ENCODE measurements around the gene IGSF21.

The IGSF21 gene

DNA sequence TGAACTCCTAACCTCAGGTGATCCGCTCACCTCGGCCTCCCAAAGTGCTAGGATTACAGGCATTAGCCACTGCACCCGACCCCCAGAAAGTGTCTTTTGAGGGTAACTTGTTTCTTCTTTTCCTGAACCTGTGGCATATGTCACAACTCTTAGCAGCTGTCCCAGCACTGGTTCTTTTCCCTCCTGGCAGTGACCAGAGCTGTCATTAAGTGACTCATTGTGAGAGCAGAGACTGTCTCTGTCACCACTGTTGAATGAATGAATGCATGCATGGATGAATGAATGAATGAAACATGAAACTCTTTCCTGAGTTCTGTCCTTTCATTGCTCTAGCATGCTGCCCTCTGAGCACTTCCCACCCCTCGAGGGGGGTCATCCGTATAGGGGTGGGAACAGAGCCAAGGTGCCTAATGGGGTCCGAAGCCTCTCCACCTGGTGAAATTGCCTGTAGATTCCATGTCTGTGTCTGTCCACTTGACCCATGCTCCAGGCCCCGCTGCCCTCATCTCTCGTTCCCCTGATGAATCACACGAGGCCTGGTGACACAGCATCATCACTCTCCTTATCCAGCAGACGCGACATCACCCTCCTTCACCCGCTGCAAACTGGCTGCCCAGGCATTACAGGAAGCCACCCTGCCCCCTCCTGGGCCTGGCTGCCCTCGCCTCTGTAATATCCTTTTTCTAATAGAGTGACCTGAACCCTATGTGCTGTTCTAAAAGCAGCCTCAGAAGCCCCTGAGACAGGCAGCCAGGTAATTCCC is 75.0 kb downstream of the IGSF21 start:
- peak; percentile 85 to 86 for DNase-seq

DNA sequence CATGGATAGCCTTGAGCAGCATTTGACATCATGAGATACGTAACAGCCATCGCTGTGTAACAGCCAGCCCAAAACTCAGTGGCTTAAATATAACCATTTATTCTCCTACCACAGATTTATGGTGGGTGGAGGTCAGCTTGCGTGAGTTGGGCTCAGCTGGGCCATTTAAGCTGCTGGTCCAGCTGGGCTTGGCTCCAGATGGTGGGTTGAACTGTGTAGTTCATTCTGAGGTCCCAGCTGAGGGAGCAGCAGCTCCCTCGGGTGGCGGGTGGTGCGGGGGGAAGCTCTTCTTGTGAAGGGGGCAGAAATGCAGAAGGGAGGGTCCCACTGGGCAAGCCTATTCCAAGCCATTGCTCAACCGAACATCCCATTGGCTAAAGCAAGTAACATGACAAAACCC is 75.9 kb downstream of the IGSF21 start:
- DNase-seq: peak; percentile 74 to 79

- no peak for DNase-seq
Measured at GRCh38 chr1:18187054-18187453, 79.5 kb downstream of the IGSF21 start.

- no peak for DNase-seq
Measured at GRCh38 chr1:18188820-18189517, 81.4 kb downstream of the IGSF21 start.

GRCh38 chr1:18190598-18190997 is 83.0 kb downstream of the IGSF21 start:
- no peak for DNase-seq

DNA sequence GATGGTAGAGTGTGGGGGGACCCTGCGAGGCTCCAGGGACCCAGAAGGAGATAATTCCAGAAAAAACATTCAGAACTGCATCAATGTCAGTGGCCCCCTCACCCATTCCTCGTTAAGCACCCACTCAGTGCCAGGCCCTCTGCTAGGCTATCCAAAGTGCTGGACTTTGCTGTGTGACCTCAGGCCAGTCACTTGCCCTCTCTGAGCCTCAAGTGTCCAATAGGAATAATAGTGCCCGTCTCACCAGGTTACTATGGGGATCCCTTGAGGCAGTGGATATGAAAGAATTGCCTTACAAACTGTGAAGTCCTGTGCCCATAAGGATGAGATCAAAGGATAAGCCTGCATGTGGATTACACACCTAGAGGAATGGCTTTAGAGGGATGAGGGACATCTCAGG is 83.4 kb downstream of the IGSF21 start:
- DNase-seq: no peak

DNA sequence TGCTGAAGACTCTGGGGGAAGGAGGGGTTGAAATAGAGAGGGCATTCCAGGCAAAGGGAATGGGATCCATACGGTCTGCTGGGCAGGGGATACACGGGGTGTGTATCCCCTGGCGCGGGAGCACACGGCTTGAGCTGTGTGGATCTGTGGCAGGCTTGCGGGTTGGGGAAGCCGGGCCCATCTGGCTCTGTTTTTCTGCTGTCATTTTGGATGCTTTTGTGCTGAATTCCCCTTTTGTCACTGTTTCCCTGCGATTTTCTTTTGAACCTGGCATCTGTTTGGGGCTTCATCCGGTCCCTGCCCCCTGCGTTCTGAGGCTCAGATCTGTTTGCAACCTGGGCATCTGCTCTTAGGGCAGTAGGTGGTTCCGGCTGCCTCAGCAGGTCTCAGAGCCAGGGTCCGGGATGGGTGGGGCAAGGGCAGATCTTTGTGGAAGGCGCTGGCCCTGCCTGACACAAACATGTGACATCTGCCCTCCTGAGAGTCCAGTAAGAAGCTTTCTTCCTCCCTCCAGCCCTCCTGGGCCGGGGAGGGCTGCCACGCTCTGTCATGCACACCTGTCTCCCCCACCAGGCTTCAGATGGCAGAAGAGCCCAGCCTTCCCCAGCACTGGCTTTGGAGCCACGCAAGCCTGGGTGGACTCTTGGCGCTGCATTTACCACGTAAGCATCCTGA is 84.0 kb downstream of the IGSF21 start:
- DNase-seq: no peak

GRCh38 chr1:18192182-18192581 is 84.6 kb downstream of the IGSF21 start:
- no peak for DNase-seq

GRCh38 chr1:18192974-18193373 is 85.4 kb downstream of the IGSF21 start:
- no peak for DNase-seq

GRCh38 chr1:18197299-18197698 is 89.7 kb downstream of the IGSF21 start:
- DNase-seq: no peak

- no peak for DNase-seq
Measured at GRCh38 chr1:18198260-18198659, 90.7 kb downstream of the IGSF21 start.

DNA sequence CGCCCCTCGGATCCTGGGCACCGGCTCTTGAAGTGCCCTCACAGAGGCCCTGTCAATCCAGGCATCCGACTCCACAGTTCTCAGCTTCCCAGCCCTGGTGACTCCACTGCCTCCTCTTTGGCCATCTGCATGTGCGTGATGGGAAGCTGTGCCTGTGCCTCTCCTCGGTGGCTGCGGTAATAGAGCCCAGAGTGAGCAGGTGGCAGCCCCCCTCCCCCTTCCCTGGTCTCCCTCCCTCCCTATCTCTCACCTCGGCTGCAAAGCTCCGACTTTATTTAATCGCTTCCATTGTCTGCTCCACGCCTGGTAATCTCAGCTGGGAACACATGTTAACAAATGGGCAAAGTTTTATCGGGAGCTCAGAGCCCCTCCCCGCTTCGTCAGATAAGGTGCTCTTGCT is 91.9 kb downstream of the IGSF21 start:
- DNase-seq: peak; percentile 78 to 84

GRCh38 chr1:18200136-18200717 is 92.6 kb downstream of the IGSF21 start:
- no peak for DNase-seq

DNA sequence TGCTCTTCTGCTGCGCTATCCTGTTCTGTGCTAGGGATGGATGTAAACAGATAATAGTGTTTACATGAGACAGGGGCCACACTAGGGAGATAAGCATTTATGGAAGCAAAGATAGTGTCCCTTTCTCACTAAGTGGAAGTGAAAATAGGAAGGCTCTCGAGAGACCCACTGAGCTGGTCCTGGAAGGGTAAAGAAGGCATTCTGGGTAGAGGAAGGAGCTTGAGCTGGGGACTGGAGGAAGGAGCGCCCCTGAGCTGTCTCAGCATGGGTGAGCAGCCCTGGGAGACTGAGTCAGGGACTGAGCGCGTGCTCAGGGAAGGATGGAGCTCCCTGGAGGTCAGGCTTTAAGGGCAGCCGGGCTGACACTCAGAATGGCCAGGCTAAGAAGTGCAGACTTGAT is 93.3 kb downstream of the IGSF21 start:
- DNase-seq: no peak

DNA sequence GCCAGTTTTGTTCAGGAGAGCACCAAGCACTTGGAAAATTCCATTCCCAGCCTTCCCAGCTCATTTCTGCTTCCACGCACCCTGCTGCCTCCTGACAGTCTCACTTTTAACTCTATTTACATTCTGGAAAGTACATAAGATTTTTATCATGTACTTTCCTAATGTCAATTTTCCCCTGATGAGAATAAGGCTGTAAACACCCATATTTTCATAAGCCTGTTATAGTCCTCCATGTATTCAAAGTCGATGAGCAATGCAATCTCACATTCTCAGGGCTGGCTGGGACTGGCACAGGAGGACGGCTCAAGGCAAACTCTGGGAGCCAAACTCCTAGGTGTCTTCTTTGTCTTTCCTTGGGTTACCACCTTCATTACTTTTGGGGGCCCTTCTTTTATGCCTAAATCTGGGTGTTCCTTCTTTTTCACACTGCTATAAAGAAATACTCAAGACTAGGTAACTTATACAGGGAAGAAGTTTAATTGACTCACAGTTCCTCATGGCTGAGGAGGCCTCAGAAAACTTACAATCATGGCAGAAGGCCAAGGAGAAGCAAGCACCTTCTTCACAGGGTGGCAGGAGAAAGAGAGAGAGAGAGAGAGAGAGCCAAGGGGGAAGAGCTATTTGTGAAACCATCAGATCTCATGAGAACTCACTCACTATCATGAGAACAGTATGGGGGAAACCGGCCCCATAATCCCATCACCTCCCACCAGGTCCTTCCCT is 94.6 kb downstream of the IGSF21 start:
- no peak for DNase-seq

DNA sequence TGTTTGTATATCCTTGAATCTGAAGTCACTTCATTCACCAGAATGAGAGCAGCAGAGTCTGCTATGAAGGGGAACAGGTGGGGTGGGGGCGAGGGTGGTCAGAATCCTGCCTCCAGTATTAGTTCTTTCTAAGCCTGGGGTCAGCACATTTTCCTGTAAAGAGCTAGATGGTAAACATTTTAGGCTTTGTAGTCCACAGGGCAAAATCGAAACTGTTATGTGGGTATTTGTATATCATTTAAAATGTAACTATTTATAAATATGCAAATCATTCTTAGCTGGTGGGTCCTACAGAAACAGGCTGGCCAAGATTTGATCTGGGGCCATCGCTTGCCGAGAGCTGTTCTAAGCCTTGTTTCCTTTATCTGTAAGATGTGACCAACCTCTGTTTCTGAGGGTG is 96.0 kb downstream of the IGSF21 start:
- DNase-seq: no peak

DNA sequence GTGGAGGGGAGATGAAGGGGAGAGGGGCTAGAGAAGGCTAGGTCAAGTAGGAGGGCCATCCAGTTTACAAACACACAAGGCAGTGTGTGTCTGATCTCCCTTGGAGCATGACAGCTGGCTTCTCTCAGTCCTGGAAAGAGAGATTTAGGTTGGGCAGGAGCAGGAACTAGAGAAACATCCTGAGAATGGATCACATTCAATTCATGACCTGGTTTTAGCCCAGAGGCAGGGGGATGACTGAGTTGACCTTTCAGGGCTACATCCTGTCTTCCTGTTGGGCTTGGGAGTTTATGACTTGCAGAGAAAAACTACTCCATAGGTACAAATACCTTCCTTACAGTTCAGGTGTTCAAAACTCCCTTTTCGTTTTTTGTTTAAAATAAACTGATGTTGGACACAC is 97.0 kb downstream of the IGSF21 start:
- DNase-seq: no peak

DNA sequence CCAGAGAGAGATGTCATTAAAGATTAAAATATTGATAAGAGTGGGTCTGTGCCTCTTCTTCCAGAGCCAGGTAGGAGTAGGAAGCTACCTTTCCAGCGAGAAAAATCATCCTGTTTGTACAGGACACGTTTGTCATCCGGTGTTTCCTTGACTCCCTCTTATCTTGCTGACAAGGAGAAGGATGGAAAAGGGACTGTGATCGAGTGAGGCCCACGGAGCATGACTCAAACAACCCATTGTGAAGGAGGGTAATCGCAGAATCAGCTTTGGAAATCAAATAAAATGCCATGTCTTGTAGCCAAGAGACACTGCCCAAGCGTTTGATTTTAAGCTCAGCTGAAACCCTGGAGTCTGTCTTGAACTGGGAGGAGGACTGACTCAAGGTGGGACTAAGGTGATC is 97.7 kb downstream of the IGSF21 start:
- no peak for DNase-seq

- DNase-seq: no peak
Measured at GRCh38 chr1:18211764-18212163, 104.2 kb downstream of the IGSF21 start.

- DNase-seq: no peak
Measured at GRCh38 chr1:18217398-18218043, 109.9 kb downstream of the IGSF21 start.

DNA sequence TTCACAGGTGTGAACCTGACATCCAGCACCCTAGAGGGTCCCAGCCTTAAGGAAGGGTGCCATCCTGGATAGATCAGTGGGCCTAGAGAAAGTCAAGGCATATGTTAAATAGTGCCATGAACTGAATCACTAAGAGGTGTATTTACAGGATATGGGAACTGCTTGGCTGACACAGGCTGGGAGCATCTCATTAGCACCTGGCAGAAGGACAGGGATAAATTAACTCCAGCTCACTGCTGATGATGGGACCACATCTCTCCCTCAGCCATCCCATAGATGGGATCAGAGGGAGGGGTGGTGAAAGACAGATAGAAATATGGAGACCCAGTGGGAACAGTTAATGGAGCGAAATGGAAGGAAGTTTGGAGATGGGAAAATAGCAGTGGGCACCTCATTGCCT is 122.0 kb downstream of the IGSF21 start:
- DNase-seq: no peak

DNA sequence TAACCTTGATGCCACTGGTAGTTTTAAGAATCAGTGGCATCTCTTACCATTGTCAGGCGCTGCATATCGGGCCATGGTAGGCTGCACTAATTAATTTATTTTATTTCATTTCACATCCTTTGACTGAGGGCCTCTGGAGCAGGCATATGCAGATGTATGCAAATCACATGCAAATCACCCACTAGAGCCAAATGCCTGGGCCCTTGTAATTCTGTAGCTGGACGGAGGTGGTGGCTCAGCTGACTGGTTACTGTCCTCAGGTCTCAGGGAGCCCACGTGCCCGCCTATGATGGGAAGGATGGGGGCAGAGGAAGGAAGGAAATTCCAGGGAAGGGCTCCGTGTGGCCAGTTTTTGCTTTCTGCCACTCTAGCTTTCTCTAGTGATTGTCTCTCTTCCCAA is 122.7 kb downstream of the IGSF21 start:
- DNase-seq: no peak
